OCI-LY1 (cell line): ENCODE measurements around the gene KCNN2.

Experiments
- H2AFZ ChIP-seq: fragments of 200-600 bp; sonication (generic), shearing (Covaris generic); 2 replicates; pipeline ENCODE4 v1.6.0; 2014; ENCODE audit warnings: antibody characterized with exemption, mild to moderate bottlenecking, low read length
- H3F3A ChIP-seq: fragments of 200-600 bp; sonication (generic), shearing (Covaris generic); 2 replicates; pipeline ENCODE4 v1.6.0; 2014; ENCODE audit warnings: mild to moderate bottlenecking, antibody characterized with exemption, low read length, moderate library complexity; ENCODE audit not compliant: insufficient read depth
- H3K27ac ChIP-seq: fragments of 200-600 bp; sonication (generic); 2 replicates; pipeline ENCODE4 v1.5.1; 2014; ENCODE audit warnings: low read length, mixed run types, mild to moderate bottlenecking, low read depth; ENCODE audit not compliant: poor library complexity, severe bottlenecking
- H3K27me3 ChIP-seq: fragments of 200-600 bp; sonication (generic); 2 replicates; pipeline ENCODE4 v1.6.0; 2014; ENCODE audit warnings: antibody characterized with exemption, mild to moderate bottlenecking, low read length, moderate library complexity; ENCODE audit not compliant: insufficient read depth
- H3K36me3 ChIP-seq: fragments of 200-600 bp; sonication (generic); 2 replicates; pipeline ENCODE4 v1.6.1; 2014; ENCODE audit warnings: mild to moderate bottlenecking, antibody characterized with exemption, low read length, moderate library complexity, mixed read lengths; ENCODE audit not compliant: insufficient read depth
- H3K4me1 ChIP-seq: fragments of 200-600 bp; sonication (generic); 2 replicates; pipeline ENCODE4 v1.5.1; 2014; ENCODE audit warnings: mild to moderate bottlenecking, low read length, moderate library complexity; ENCODE audit not compliant: insufficient read depth, severe bottlenecking
- H3K4me2 ChIP-seq: fragments of 200-600 bp; sonication (generic), shearing (Covaris generic); 2 replicates; pipeline ENCODE4 v1.6.1; 2014; ENCODE audit warnings: low read length
- H3K4me3 ChIP-seq: fragments of 200-600 bp; sonication (generic); 2 replicates; pipeline ENCODE4 v1.5.1; 2014; ENCODE audit warnings: low read length, low read depth, mild to moderate bottlenecking, mixed read lengths; ENCODE audit not compliant: poor library complexity, severe bottlenecking
- H3K79me2 ChIP-seq: fragments of 200-600 bp; shearing (Covaris generic); 2 replicates; pipeline ENCODE4 v1.6.1; 2016; ENCODE audit warnings: mixed run types, low read length, mixed read lengths; ENCODE audit not compliant: insufficient read depth
- H3K9ac ChIP-seq: fragments of 200-600 bp; sonication (generic), shearing (Covaris generic); 2 replicates; pipeline ENCODE4 v1.6.1; 2014; ENCODE audit warnings: mild to moderate bottlenecking, low read length, mixed read lengths
- H3K9me2 ChIP-seq: fragments of 200-600 bp; sonication (generic), shearing (Covaris generic); 2 replicates; pipeline ENCODE4 v1.6.1; 2014; ENCODE audit warnings: low read depth, mild to moderate bottlenecking, low read length, mixed read lengths
- H3K9me3 ChIP-seq: fragments of 200-600 bp; shearing (Covaris generic); 2 replicates; pipeline ENCODE4 v1.6.1; 2014; ENCODE audit warnings: low read length, mixed read lengths
- H4K20me1 ChIP-seq: fragments of 200-600 bp; sonication (generic), shearing (Covaris generic); 2 replicates; pipeline ENCODE4 v1.6.0; 2016; ENCODE audit warnings: mild to moderate bottlenecking, low read length; ENCODE audit not compliant: insufficient read depth
- EZH2 ChIP-seq: fragments of 200-600 bp; sonication (generic), shearing (Covaris generic); IDR thresholded peaks from 2 replicates; pipeline ENCODE4 v1.8.0; 2017; ENCODE audit warnings: borderline replicate concordance, mixed run types, mild to moderate bottlenecking, antibody characterized with exemption, low read length, moderate library complexity, mixed read lengths
- TF ChIP-seq, protein P1 (sequence below): fragments of 200-600 bp; sonication (generic), shearing (Covaris generic); IDR thresholded peaks from 2 replicates; pipeline ENCODE4 v1.5.1; 2017; ENCODE audit warnings: mild to moderate bottlenecking, antibody characterized with exemption, low read length, moderate library complexity, mixed read lengths

Gene KCNN2

DNA sequence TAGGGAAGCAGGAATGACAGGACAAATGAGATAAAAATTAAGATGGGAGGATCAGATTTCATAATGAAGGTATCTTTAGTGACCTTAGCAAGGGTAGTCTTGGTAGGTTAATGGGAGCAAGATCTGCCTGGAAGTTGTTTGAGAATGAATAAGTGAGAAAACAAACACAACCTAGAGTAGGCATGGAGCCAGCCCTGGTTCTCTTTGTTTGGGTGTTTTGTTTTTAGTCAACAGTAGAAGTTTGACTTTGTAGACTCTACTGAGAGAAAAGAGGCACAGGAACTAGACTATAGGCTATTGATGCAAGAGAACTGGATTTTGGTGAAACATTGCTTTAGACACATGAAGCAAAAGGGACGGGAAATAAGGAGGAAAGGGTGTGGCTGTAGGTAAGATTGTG lies 40.3 kb downstream of the KCNN2 start:
- Histone ChIP-seq H3K27ac (no peak overlapping the region), H3K4me1 (no peaks in the 10 kb centered on the region), H4K20me1 (no peaks in the 10 kb centered on the region), H3K9me2 (no peaks in the 10 kb centered on the region), H3K9ac (no peak overlapping the region), H3K4me3 (no peak overlapping the region), H3K9me3 (no peaks in the 10 kb centered on the region), H3K79me2 (no peaks in the 10 kb centered on the region), H3K36me3 (no peaks in the 10 kb centered on the region), H3F3A (no peaks in the 10 kb centered on the region), H3K27me3 (no peaks in the 10 kb centered on the region), H2AFZ (no peak overlapping the region), H3K4me2 (no peak overlapping the region)
- TF ChIP-seq, protein P1, sequence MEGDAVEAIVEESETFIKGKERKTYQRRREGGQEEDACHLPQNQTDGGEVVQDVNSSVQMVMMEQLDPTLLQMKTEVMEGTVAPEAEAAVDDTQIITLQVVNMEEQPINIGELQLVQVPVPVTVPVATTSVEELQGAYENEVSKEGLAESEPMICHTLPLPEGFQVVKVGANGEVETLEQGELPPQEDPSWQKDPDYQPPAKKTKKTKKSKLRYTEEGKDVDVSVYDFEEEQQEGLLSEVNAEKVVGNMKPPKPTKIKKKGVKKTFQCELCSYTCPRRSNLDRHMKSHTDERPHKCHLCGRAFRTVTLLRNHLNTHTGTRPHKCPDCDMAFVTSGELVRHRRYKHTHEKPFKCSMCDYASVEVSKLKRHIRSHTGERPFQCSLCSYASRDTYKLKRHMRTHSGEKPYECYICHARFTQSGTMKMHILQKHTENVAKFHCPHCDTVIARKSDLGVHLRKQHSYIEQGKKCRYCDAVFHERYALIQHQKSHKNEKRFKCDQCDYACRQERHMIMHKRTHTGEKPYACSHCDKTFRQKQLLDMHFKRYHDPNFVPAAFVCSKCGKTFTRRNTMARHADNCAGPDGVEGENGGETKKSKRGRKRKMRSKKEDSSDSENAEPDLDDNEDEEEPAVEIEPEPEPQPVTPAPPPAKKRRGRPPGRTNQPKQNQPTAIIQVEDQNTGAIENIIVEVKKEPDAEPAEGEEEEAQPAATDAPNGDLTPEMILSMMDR = no peak
- no peak for TF ChIP-seq EZH2

DNA sequence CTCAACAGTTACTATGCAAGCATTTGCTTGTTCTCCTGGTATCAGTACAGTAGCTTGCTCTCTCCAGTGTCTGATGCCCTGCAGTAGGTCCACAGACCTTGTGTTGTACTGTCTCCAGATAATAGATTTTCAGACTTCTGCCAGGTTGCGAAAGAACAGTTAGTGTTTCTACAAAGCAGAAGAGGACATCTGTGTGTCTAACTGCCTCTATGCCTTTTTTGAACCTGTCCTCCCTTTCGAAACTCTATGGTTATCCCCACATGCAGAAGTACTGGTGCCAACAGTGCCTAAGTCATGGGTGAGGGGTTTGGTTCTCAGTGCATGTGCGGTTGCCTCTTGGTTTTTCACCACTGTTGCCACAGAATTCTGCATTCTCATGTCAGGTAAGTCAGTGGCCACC lies 45.9 kb downstream of the KCNN2 start:
- H3K4me2 ChIP-seq = no peak overlapping the region
- H3K4me1 ChIP-seq = no peaks in the 10 kb centered on the region
- no peaks in the 10 kb centered on the region for H3K79me2 ChIP-seq
- H4K20me1 ChIP-seq = no peaks in the 10 kb centered on the region
- no peak overlapping the region for H3K27ac ChIP-seq
- H3K36me3 ChIP-seq = no peaks in the 10 kb centered on the region
- H3K27me3 ChIP-seq = no peaks in the 10 kb centered on the region
- no peak overlapping the region for H2AFZ ChIP-seq
- H3K4me3 ChIP-seq = no peak overlapping the region
- H3K9me2 ChIP-seq = no peaks in the 10 kb centered on the region
- H3K9ac ChIP-seq = no peak overlapping the region
- no peak for TF ChIP-seq EZH2
- TF ChIP-seq, protein P1 = no peak
- H3F3A ChIP-seq = no peaks in the 10 kb centered on the region
- H3K9me3 ChIP-seq = no peaks in the 10 kb centered on the region

DNA sequence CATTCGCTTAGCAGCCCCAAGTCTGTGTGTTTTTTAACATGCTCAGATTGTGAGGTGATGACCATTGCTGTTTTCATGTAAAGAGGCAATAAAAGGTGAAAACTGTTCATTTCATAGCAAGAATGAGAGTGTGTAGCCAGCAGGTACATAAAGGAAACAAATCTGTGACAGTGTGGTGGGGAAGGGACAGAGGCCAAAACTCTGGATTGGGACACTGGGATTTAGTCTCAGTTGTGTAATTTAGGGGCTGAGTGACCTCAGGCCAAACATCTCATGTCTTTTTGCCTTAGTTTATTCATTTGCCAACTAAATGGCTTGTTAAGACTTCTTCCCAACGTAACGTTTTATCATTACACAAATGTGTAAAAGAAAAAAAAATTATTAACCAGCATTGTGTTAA lies 47.0 kb downstream of the KCNN2 start:
- Histone ChIP-seq H3K79me2 (no peaks in the 10 kb centered on the region), H3K27me3 (no peaks in the 10 kb centered on the region), H3K9ac (no peak overlapping the region), H3K9me2 (no peaks in the 10 kb centered on the region), H3K4me1 (no peaks in the 10 kb centered on the region), H4K20me1 (no peaks in the 10 kb centered on the region), H3K9me3 (no peaks in the 10 kb centered on the region), H2AFZ (no peak overlapping the region), H3K4me2 (no peak overlapping the region), H3F3A (no peaks in the 10 kb centered on the region), H3K27ac (no peak overlapping the region), H3K4me3 (no peak overlapping the region), H3K36me3 (no peaks in the 10 kb centered on the region)
- TF ChIP-seq, protein P1 = no peak
- TF ChIP-seq EZH2 = no peak
